H1 (cell line): Measurements from ENCODE around the gene DMRT1. TPM values are rescaled to one million over a fixed set of nuclear protein-coding genes. Genes with fewer than 3 reads are reported as not detected.

Source experiments
- CTCF ChIA-PET: fragments of 300-600 bp; sonication (Branson Sonifier 250); formaldehyde crosslinking; loops from one replicate; lab custom pipeline; 2021; ENCODE audit not compliant: partially characterized antibody; lab: Charles Lee
- POLR2A ChIA-PET: fragments of 300-600 bp; sonication (Branson Sonifier 250); formaldehyde crosslinking; loops from one replicate; lab custom pipeline; 2021; ENCODE audit warnings: inconsistent platforms; ENCODE audit not compliant: partially characterized antibody; lab: Charles Lee
- DNase-seq, 2 experiments: peaks; one replicate each; pipeline versions ENCODE4 v3.0.0 to v3.0.0-alpha.2; 2010 to 2022; ENCODE audit warnings: low spot score in 2 of 2, low read depth in 1 of 2, mixed read lengths in 1 of 2
- FAIRE-seq: peaks from 2 replicates; lab custom pipeline; 2011; peaks lifted over from hg19 to GRCh38; lab: Jason Lieb, UNC
- H2AFZ ChIP-seq: 2 replicates; pipeline ENCODE4 v1.8.1; 2012; ENCODE audit warnings: low read length, inconsistent platforms
- H2AK5ac ChIP-seq: 2 replicates; pipeline ENCODE4 v1.6.1; 2013; ENCODE audit warnings: low read depth, low read length
- H2BK120ac ChIP-seq: replicated peaks from 2 replicates; pipeline ENCODE3; 2013; ENCODE audit warnings: low read depth, low read length, inconsistent platforms
- H2BK12ac ChIP-seq: 2 replicates; pipeline ENCODE4 v1.6.1; 2013; ENCODE audit warnings: low read depth, low read length
- H2BK15ac ChIP-seq: 2 replicates; pipeline ENCODE4 v1.6.1; 2013; ENCODE audit warnings: low read length
- H2BK20ac ChIP-seq: 2 replicates; pipeline ENCODE4 v1.6.1; 2013; ENCODE audit warnings: low read length
- H2BK5ac ChIP-seq: 2 replicates; pipeline ENCODE4 v1.6.1; 2013; ENCODE audit warnings: low read depth, low read length
- H3K14ac ChIP-seq: 2 replicates; pipeline ENCODE4 v1.6.1; 2013; ENCODE audit warnings: inconsistent platforms; ENCODE audit not compliant: insufficient read length
- H3K18ac ChIP-seq: 2 replicates; pipeline ENCODE4 v1.6.1; 2013; ENCODE audit warnings: low read length; ENCODE audit errors: extremely low read depth
- H3K23ac ChIP-seq: 2 replicates; pipeline ENCODE4 v1.6.1; 2013; ENCODE audit warnings: inconsistent platforms; ENCODE audit not compliant: insufficient read length
- H3K23me2 ChIP-seq: 2 replicates; pipeline ENCODE4 v1.6.1; 2013; ENCODE audit warnings: low read depth, low read length
- H3K27ac ChIP-seq: 2 replicates; pipeline ENCODE4 v1.6.1; 2011; ENCODE audit warnings: low read depth, low read length, inconsistent platforms
- H3K27me3 ChIP-seq, 4 experiments: replicated peaks in 1 of 4; 1 replicate in 1 of 4; 2 replicates in 3 of 4; pipeline versions ENCODE4 v1.6.1 to v1.8.1; 2011 to 2013; ENCODE audit warnings: low read length in 3 of 4, mild to moderate bottlenecking in 3 of 4, inconsistent platforms in 2 of 4, mixed read lengths in 2 of 4, moderate library complexity in 1 of 4; ENCODE audit not compliant: control insufficient read depth in 3 of 4, insufficient read depth in 3 of 4; ENCODE audit errors: extremely low read depth in 1 of 4
- H3K36me3 ChIP-seq, 4 experiments: 2 replicates each; pipeline versions ENCODE4 v1.6.1 to v1.8.1; 2011 to 2013; ENCODE audit warnings: mild to moderate bottlenecking in 4 of 4, low read length in 3 of 4, moderate library complexity in 2 of 4, control low read depth in 1 of 4, inconsistent platforms in 1 of 4; ENCODE audit not compliant: insufficient read depth in 4 of 4, control insufficient read depth in 2 of 4
- H3K4ac ChIP-seq: replicated peaks from 2 replicates; pipeline ENCODE3; 2013; ENCODE audit warnings: low read length, low read depth, mixed read lengths, inconsistent platforms; ENCODE audit not compliant: insufficient read length
- H3K4me1 ChIP-seq, 4 experiments: replicated peaks in 1 of 4; 1 replicate in 1 of 4; 2 replicates in 3 of 4; pipeline versions ENCODE4 v1.6.1 to v1.8.1; 2011 to 2013; ENCODE audit warnings: low read length in 3 of 4, inconsistent platforms in 2 of 4, mixed read lengths in 1 of 4; ENCODE audit not compliant: insufficient read depth in 4 of 4, control insufficient read depth in 3 of 4
- H3K4me2 ChIP-seq, 2 experiments: 2 replicates each; pipeline versions ENCODE4 v1.6.1 to v1.8.1; 2011 to 2013; ENCODE audit warnings: low read depth in 2 of 2, low read length in 2 of 2, control low read depth in 1 of 2, inconsistent platforms in 1 of 2, mild to moderate bottlenecking in 1 of 2; ENCODE audit not compliant: insufficient read depth in 1 of 2
- H3K4me3 ChIP-seq, 4 experiments: fragments of 200-600, 300-600 bp in 1 of 4; sonication (generic), shearing (Covaris generic), sonication (Bioruptor Twin) in 1 of 4; 2 replicates each; pipeline versions ENCODE4 v1.5.1 to v1.8.1; 2011 to 2016; ENCODE audit warnings: low read length in 4 of 4, low read depth in 3 of 4, control low read depth in 2 of 4, inconsistent platforms in 2 of 4, mild to moderate bottlenecking in 2 of 4, mixed read lengths in 1 of 4, moderate library complexity in 1 of 4; ENCODE audit not compliant: insufficient read depth in 2 of 4; ENCODE audit errors: extremely low read depth in 1 of 4
- H3K56ac ChIP-seq: replicated peaks from 2 replicates; pipeline ENCODE3; 2013; ENCODE audit warnings: low read depth, mild to moderate bottlenecking, mixed read lengths, low read length, inconsistent platforms; ENCODE audit not compliant: insufficient read length
- H3K79me1 ChIP-seq: 2 replicates; pipeline ENCODE4 v1.6.1; 2013; ENCODE audit warnings: low read depth, low read length, control low read depth
- H3K79me2 ChIP-seq, 2 experiments: 2 replicates each; pipeline versions ENCODE4 v1.6.1 to v1.8.1; 2012 to 2013; ENCODE audit warnings: low read length in 2 of 2, mild to moderate bottlenecking in 2 of 2, inconsistent platforms in 1 of 2; ENCODE audit not compliant: insufficient read depth in 2 of 2, control insufficient read depth in 1 of 2
- H3K9ac ChIP-seq, 4 experiments: replicated peaks in 1 of 4; 1 replicate in 1 of 4; 2 replicates in 3 of 4; pipeline versions ENCODE4 v1.6.1 to v1.8.1; 2011 to 2013; ENCODE audit warnings: low read depth in 3 of 4, low read length in 3 of 4, control low read depth in 2 of 4, mild to moderate bottlenecking in 2 of 4, moderate library complexity in 2 of 4, inconsistent platforms in 1 of 4; ENCODE audit errors: extremely low read depth in 1 of 4
- H3K9me3 ChIP-seq, 2 experiments: 2 replicates each; pipeline versions ENCODE4 v1.6.1 to v1.8.1; 2012 to 2013; ENCODE audit warnings: mild to moderate bottlenecking in 2 of 2, moderate library complexity in 2 of 2, control low read depth in 1 of 2, inconsistent platforms in 1 of 2, low read depth in 1 of 2, low read length in 1 of 2, mixed read lengths in 1 of 2; ENCODE audit not compliant: insufficient read depth in 2 of 2
- H4K20me1 ChIP-seq, 2 experiments: replicated peaks in 1 of 2; 2 replicates each; pipeline versions ENCODE3 to v1.8.1; 2011 to 2013; ENCODE audit warnings: inconsistent platforms in 2 of 2, low read length in 2 of 2, mild to moderate bottlenecking in 1 of 2; ENCODE audit not compliant: insufficient read depth in 2 of 2, control insufficient read depth in 1 of 2
- H4K5ac ChIP-seq: 2 replicates; pipeline ENCODE4 v1.6.1; 2013; ENCODE audit warnings: low read length, low read depth, mixed read lengths, inconsistent platforms; ENCODE audit not compliant: insufficient read length
- H4K8ac ChIP-seq: 2 replicates; pipeline ENCODE4 v1.8.0; 2013; ENCODE audit warnings: mild to moderate bottlenecking, moderate library complexity, low read length, inconsistent platforms; ENCODE audit not compliant: insufficient read depth; ENCODE audit errors: extremely low read depth
- H4K91ac ChIP-seq: replicated peaks from 2 replicates; pipeline ENCODE3; 2013; ENCODE audit warnings: low read length, mixed read lengths, inconsistent platforms; ENCODE audit not compliant: insufficient read length
- BACH1 ChIP-seq: IDR thresholded peaks from 2 replicates; pipeline ENCODE4 v1.6.1; 2012; ENCODE audit warnings: low read length, improper control_type of control experiment
- CEBPB ChIP-seq: IDR thresholded peaks from 2 replicates; pipeline ENCODE4 v1.6.1; 2012; ENCODE audit warnings: low read depth, low read length
- CREB1 ChIP-seq: IDR thresholded peaks from 2 replicates; pipeline ENCODE4 v1.6.1; 2012; ENCODE audit warnings: inconsistent platforms
- JUN ChIP-seq: IDR thresholded peaks from 2 replicates; pipeline ENCODE4 v1.6.1; 2011; ENCODE audit warnings: low read depth, mild to moderate bottlenecking, improper control_type of control experiment, low read length
- KDM5A ChIP-seq: fragments of 200-600 bp; IDR thresholded peaks from 2 replicates; pipeline ENCODE4 v1.7.1; 2012; ENCODE audit warnings: mild to moderate bottlenecking, low read length, inconsistent platforms, mixed read lengths
- RNF2 ChIP-seq: fragments of 200-900, 300-1000 bp; sonication (generic); IDR thresholded peaks from 2 replicates; pipeline ENCODE4 v1.7.1; 2016; ENCODE audit warnings: borderline replicate concordance, low read depth, mild to moderate bottlenecking, antibody characterized with exemption, low read length; ENCODE audit not compliant: poor library complexity, severe bottlenecking; ENCODE audit errors: missing control alignments
- SP1 ChIP-seq: IDR thresholded peaks from 2 replicates; pipeline ENCODE4 v1.6.1; 2011; ENCODE audit warnings: low read depth, low read length
- SUZ12 ChIP-seq: fragments of 200-600 bp; sonication (generic); IDR thresholded peaks from 2 replicates; pipeline ENCODE4 v1.6.1; 2012; ENCODE audit warnings: mild to moderate bottlenecking, inconsistent platforms, low read length, moderate library complexity, mixed read lengths
- TAF1 ChIP-seq: IDR thresholded peaks from 2 replicates; pipeline ENCODE4 v1.6.1; 2011; ENCODE audit warnings: mild to moderate bottlenecking, low read depth, low read length
- TBP ChIP-seq: IDR thresholded peaks from 2 replicates; pipeline ENCODE4 v1.6.1; 2011; ENCODE audit warnings: low read depth, low read length, improper control_type of control experiment
- WGBS, 2 experiments: shearing (Covaris generic) in 1 of 2; methylation state at CpG; one replicate each; pipeline versions ENCODE4 v1.1.6 to v1.1.7; 2013 to 2015; ENCODE audit warnings: low lambda C conversion rate in 2 of 2, mixed read lengths in 2 of 2, inconsistent platforms in 1 of 2, low coverage in 1 of 2, missing lambda C conversion rate in 1 of 2; ENCODE audit not compliant: insufficient replicate concordance in 2 of 2, insufficient coverage in 1 of 2, insufficient read length in 1 of 2; ENCODE audit errors: extremely low coverage in 1 of 2, missing lambda C conversion rate in 1 of 2; 5-methylcytosine and 5-hydroxymethylcytosine counted together
- polyA plus RNA-seq, 7 experiments: library from polyadenylated mRNA; depleted of rRNA in 3 of 7; stranded (reverse) in 5 of 7; unstranded in 2 of 7; fragments of >200 nt in 5 of 7; fragments of 200-250 nt in 2 of 7; gene quantifications; 1 replicate in 5 of 7; 2 replicates in 1 of 7; 4 replicates in 1 of 7; pipeline versions ENCODE4 v1.2.1 to v1.2.3, GENCODE V29; 2011 to 2013; ENCODE audit warnings: missing spikeins in 2 of 7, mixed read lengths in 2 of 7
- total RNA-seq: library from RNA; stranded (reverse); fragmentation: NEBNext Ultra II Directional; extraction: Animal tissue kit (Norgen Biotek cat#: 25700); gene quantifications from 2 replicates; pipeline ENCODE4 v1.2.1, GENCODE V29; 2021

The DMRT1 gene
- total and polyA plus RNA-seq, 2 of the 8 experiments (the other 6 are each of a cell fraction or from before 2014, with no cell fraction given): 0.15 TPM; not detected in 1

GRCh38 chr9:967903-968641 is 126.6 kb downstream of the DMRT1 start:
- no peak overlapping the region for H3K18ac ChIP-seq
- no peak overlapping the region for H3K4ac ChIP-seq
- no peak overlapping the region for H3K27ac ChIP-seq
- H4K8ac ChIP-seq: no peak overlapping the region
- H2BK120ac ChIP-seq: no peak overlapping the region
- H3K23me2 ChIP-seq: peaks cover 12% of the 10 kb centered on the region; the same call in 1 of the 2 replicates
- H2BK15ac ChIP-seq: no peak overlapping the region
- peaks cover 32 to 56% (median 44%) of the 10 kb centered on the region in 4 experiments; a peak in 6 of 7 replicates for H3K27me3 ChIP-seq
- ChIA-PET CTCF (interaction anchor here (0.9 to 3.1 kb wide), 4 partner anchors 18 to 87 kb away, joined by 3 to 12 read pairs (median 4); no protein-coding TSS in a partner anchor), POLR2A (interaction anchor here (0.9 kb wide), 1 partner anchor 59 kb away, joined by 3 read pairs; no protein-coding TSS in a partner anchor)
- H3K14ac ChIP-seq: no peak overlapping the region
- peak overlapping the region; percentile 22; the same call in 1 of the 2 replicates for H2BK12ac ChIP-seq
- FAIRE-seq: no peak
- peaks cover 5 to 12% (median 9%) of the 10 kb centered on the region in 4 experiments for H3K4me1 ChIP-seq
- H3K23ac ChIP-seq: no peak overlapping the region
- H4K5ac ChIP-seq: no peak overlapping the region
- no peak overlapping the region for H2BK5ac ChIP-seq
- DNase-seq: peak in 1 of 2 experiments; percentile 53
- no peak overlapping the region for H3K9ac ChIP-seq
- TF ChIP-seq CREB1 (0 out of 2 replicates have a peak, but pooled peaks have one; percentile 11), SUZ12 (peak; percentile 52), JUN (no peak), CEBPB (no peak), BACH1 (no peak), RNF2 (peak; percentile 57), TBP (peak; percentile 40; the same call in 1 of the 2 replicates), SP1 (no peak), KDM5A (no peak), TAF1 (peak; percentile 40; the same call in 1 of the 2 replicates)
- no peaks in the 10 kb centered on the region for H3K79me1 ChIP-seq
- no peaks in the 10 kb centered on the region for H3K36me3 ChIP-seq
- H3K4me3 ChIP-seq: peak overlapping the region in 1 of 4 experiments; percentile 44; a peak in 3 of 8 replicates
- no peaks in the 10 kb centered on the region for H3K9me3 ChIP-seq
- 2% methylated on average over 14 of the region's 15 CpGs; no CpG with 5 or more reads in 1 of the 2 experiments for whole genome bisulfite sequencing, 2 experiments
- H4K91ac ChIP-seq: no peak overlapping the region
- no peak overlapping the region for H2AFZ ChIP-seq
- peak overlapping the region; percentile 37 to 58 for H3K4me2 ChIP-seq
- no peaks in the 10 kb centered on the region for H3K79me2 ChIP-seq
- H3K56ac ChIP-seq: no peak overlapping the region
- peaks cover 0 to 6% of the 10 kb centered on the region in 2 experiments for H4K20me1 ChIP-seq
- no peak overlapping the region for H2AK5ac ChIP-seq
- H2BK20ac ChIP-seq: no peak overlapping the region
